ENCODE measurements around the gene ENTPD7.

DNA sequence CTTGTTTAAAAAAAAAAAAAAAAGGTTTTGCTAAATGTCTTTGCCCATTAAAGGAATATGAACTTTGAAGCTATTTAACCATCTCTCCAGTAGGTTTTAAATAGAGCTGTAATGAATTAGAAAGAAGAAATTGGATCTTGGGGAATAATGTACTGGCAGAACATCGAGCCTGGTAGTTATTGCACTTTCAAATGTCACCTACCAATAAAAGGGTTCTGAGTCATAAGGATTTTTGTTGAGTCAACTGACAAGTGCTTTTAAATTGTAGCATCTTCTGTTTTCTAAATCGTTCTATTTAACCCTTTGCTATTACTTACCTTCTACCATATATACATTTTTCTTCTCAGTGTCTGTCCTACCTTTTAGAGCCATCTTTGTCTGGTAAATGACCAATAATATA, 83.4 kb downstream of the ENTPD7 start:
- TF ChIP-seq, protein P1, sequence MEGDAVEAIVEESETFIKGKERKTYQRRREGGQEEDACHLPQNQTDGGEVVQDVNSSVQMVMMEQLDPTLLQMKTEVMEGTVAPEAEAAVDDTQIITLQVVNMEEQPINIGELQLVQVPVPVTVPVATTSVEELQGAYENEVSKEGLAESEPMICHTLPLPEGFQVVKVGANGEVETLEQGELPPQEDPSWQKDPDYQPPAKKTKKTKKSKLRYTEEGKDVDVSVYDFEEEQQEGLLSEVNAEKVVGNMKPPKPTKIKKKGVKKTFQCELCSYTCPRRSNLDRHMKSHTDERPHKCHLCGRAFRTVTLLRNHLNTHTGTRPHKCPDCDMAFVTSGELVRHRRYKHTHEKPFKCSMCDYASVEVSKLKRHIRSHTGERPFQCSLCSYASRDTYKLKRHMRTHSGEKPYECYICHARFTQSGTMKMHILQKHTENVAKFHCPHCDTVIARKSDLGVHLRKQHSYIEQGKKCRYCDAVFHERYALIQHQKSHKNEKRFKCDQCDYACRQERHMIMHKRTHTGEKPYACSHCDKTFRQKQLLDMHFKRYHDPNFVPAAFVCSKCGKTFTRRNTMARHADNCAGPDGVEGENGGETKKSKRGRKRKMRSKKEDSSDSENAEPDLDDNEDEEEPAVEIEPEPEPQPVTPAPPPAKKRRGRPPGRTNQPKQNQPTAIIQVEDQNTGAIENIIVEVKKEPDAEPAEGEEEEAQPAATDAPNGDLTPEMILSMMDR (IDR thresholded peaks at IDR 0.05) = no peak
- TF ChIP-seq EP300 (IDR thresholded peaks at IDR 0.05) (no peak), POLR2A (IDR thresholded peaks at IDR 0.05; ENCODE audit: low read depth) (no peak), POLR2AphosphoS5 (IDR thresholded peaks at IDR 0.05) (no peak)

All from esophagus muscularis mucosa (tissue), 4 donors.